CD4-positive, alpha-beta T cell (primary cell): ENCODE measurements around the gene DZIP1. TPM values are rescaled to one million over a fixed set of nuclear protein-coding genes. Genes with fewer than 3 reads are reported as not detected.
A peak's percentile ranks its signal among the peaks of the same experiment; 100 is the strongest.

Experiments
- ATAC-seq: fragments of 200-7000 bp; cut with Tn5 transposase; one replicate; pipeline ENCODE4 v1.10.0; 2022; ENCODE audit warnings: mild to moderate bottlenecking; ENCODE audit not compliant: poor library complexity
- CTCF ChIA-PET: fragments of 350-600 bp; sonication (Branson Sonifier 250); formaldehyde crosslinking; loops from one replicate; lab custom pipeline; 2021; ENCODE audit warnings: antibody characterized with exemption, inconsistent platforms; lab: Charles Lee
- POLR2A ChIA-PET: fragments of 350-600 bp; sonication (Branson Sonifier 250); formaldehyde crosslinking; loops from one replicate; lab custom pipeline; 2021; ENCODE audit warnings: antibody characterized with exemption, inconsistent platforms; lab: Charles Lee
- DNase-seq, 14 experiments: peaks; one replicate each; pipeline ENCODE4 v3.0.0-alpha.2; 2013 to 2020; ENCODE audit warnings: mixed read lengths in 2 of 14
- H3K27ac ChIP-seq, 2 donors: one replicate each; pipeline versions ENCODE4 v1.5.1 to v1.7.0; 2013; ENCODE audit warnings: low read length in 2 of 2, low read depth in 1 of 2, mild to moderate bottlenecking in 1 of 2
- H3K27me3 ChIP-seq, 2 experiments: 1 replicate in 1 of 2; 2 replicates in 1 of 2; pipeline versions ENCODE4 v1.6.1 to v1.7.0; 2013; ENCODE audit warnings: low read length in 2 of 2, control low read depth in 1 of 2, mild to moderate bottlenecking in 1 of 2, moderate library complexity in 1 of 2; ENCODE audit not compliant: insufficient read depth in 2 of 2, control insufficient read depth in 1 of 2
- H3K36me3 ChIP-seq: one replicate; pipeline ENCODE4 v1.6.1; 2013; ENCODE audit warnings: low read length, control low read depth; ENCODE audit not compliant: insufficient read depth
- H3K4me1 ChIP-seq: one replicate; pipeline ENCODE4 v1.6.1; 2013; ENCODE audit warnings: low read length, control low read depth; ENCODE audit not compliant: insufficient read depth
- H3K4me3 ChIP-seq: one replicate; pipeline ENCODE4 v1.5.1; 2013; ENCODE audit warnings: mild to moderate bottlenecking, low read length, moderate library complexity
- H3K9me3 ChIP-seq, 2 experiments: 1 replicate in 1 of 2; 2 replicates in 1 of 2; pipeline versions ENCODE4 v1.6.1 to v1.7.0; 2013; ENCODE audit warnings: low read length in 2 of 2, mild to moderate bottlenecking in 2 of 2, control low read depth in 1 of 2, moderate library complexity in 1 of 2; ENCODE audit not compliant: control insufficient read depth in 1 of 2, insufficient read depth in 1 of 2
- H3K27ac Mint-ChIP-seq: one replicate; pipeline ENCODE4 v1.8.0; 2020; ENCODE audit warnings: mixed read lengths
- H3K27me3 Mint-ChIP-seq: one replicate; pipeline ENCODE4 v1.8.0; 2021; ENCODE audit warnings: mixed read lengths
- H3K36me3 Mint-ChIP-seq: one replicate; pipeline ENCODE4 v1.8.0; 2021; ENCODE audit warnings: low read depth, mixed read lengths
- H3K4me1 Mint-ChIP-seq: one replicate; pipeline ENCODE4 v1.8.0; 2021; ENCODE audit warnings: low read depth, mixed read lengths
- H3K4me3 Mint-ChIP-seq: one replicate; pipeline ENCODE4 v1.8.0; 2020; ENCODE audit warnings: mild to moderate bottlenecking, mixed read lengths
- H3K9me3 Mint-ChIP-seq: one replicate; pipeline ENCODE4 v1.8.0; 2020; ENCODE audit warnings: mixed read lengths
- CTCF ChIP-seq: fragments of 200-600 bp; IDR thresholded peaks from one replicate; pipeline ENCODE4 v1.8.0; 2022; ENCODE audit warnings: antibody characterized with exemption, mild to moderate bottlenecking
- intact Hi-C, 2 experiments: fragments of 100-400 bp; cut with DNase I in 1 of 2; cut with micrococcal nuclease in 1 of 2; formaldehyde crosslinking; loops; one replicate each; pipeline versions ENCODE4 v1.15.1 to v1.9.0; 2023 to 2025; cut with DNase I, micrococcal nuclease
- total RNA-seq, 174 experiments: library from RNA in 2 of 174; stranded (reverse) in 2 of 174; gene quantifications; one replicate each; pipeline ENCODE4 v1.2.3 and lab custom pipeline; 2021 to 2026

DZIP1 gene
- total RNA-seq, 2 experiments from 2014 or later = not detected

- no peak overlapping the region for H3K27ac ChIP-seq
- DNase-seq (no peak), ATAC-seq (no peak)
- H3K4me3 ChIP-seq = no peak overlapping the region
- no peaks in the 10 kb centered on the region for H3K27me3 Mint-ChIP-seq
- CTCF ChIA-PET = no interaction called here
- H3K27me3 ChIP-seq = no peaks in the 10 kb centered on the region
- intact Hi-C loops = loop anchor here in 1 of 2 experiments (5.0 kb wide), 2 partner anchors 492 to 507 kb away; no protein-coding TSS in a partner anchor
- H3K4me1 Mint-ChIP-seq = peaks cover 92% of the 10 kb centered on the region
- POLR2A ChIA-PET = interaction anchor here (1.1 kb wide), 1 partner anchor 7 kb away, joined by 3 read pairs; the partner anchor contains the start of gene DNAJC3
- TF ChIP-seq CTCF = no peak
- H3K4me1 ChIP-seq = peaks cover 14% of the 10 kb centered on the region
- H3K36me3 Mint-ChIP-seq = peaks cover 53% of the 10 kb centered on the region
- H3K27ac Mint-ChIP-seq = no peak overlapping the region
- H3K9me3 Mint-ChIP-seq = peaks cover 28% of the 10 kb centered on the region
- no peak overlapping the region for H3K4me3 Mint-ChIP-seq
- H3K9me3 ChIP-seq = peaks cover 5 to 19% of the 10 kb centered on the region in 2 experiments
- H3K36me3 ChIP-seq = no peaks in the 10 kb centered on the region
Measured at GRCh38 chr13:95684418-95684817, 39.9 kb upstream of the DZIP1 start.

GRCh38 chr13:95679722-95680121 is 35.2 kb upstream of the DZIP1 start:
- ChIA-PET CTCF (no interaction called here), POLR2A (no interaction called here)
- Histone ChIP-seq H3K4me3 (no peak overlapping the region), H3K4me1 (peaks cover 18% of the 10 kb centered on the region), H3K36me3 (no peaks in the 10 kb centered on the region), H3K27ac (no peak overlapping the region), H3K27me3 (no peaks in the 10 kb centered on the region), H3K9me3 (peaks cover 0 to 3% of the 10 kb centered on the region in 2 experiments)
- Mint-ChIP-seq H3K9me3 (peaks cover 4% of the 10 kb centered on the region), H3K4me1 (peaks cover 88% of the 10 kb centered on the region), H3K27ac (no peak overlapping the region), H3K36me3 (peaks cover 38% of the 10 kb centered on the region), H3K27me3 (no peaks in the 10 kb centered on the region), H3K4me3 (peak overlapping the region; percentile 91)
- DNase-seq (no peak), ATAC-seq (no peak)
- no peak for TF ChIP-seq CTCF
- intact Hi-C loops = loop anchor here (5.0 to 10.0 kb wide), 8 partner anchors 45 to 1753 kb away; partner anchors contain the start of genes RAP2A (in 2 of the 2) and TGDS (in 1 of the 2)

GRCh38 chr13:95678967-95679366 is 34.5 kb upstream of the DZIP1 start:
- Mint-ChIP-seq H3K4me1 (peaks cover 89% of the 10 kb centered on the region), H3K36me3 (peaks cover 35% of the 10 kb centered on the region), H3K27me3 (no peaks in the 10 kb centered on the region), H3K9me3 (peaks cover 2% of the 10 kb centered on the region), H3K27ac (peak overlapping the region; percentile 89), H3K4me3 (peak overlapping the region; percentile 91)
- ChIA-PET POLR2A (no interaction called here), CTCF (no interaction called here)
- intact Hi-C loops = loop anchor here (5.0 to 10.0 kb wide), 6 partner anchors 46 to 1753 kb away; partner anchors contain the start of genes RAP2A (in 2 of the 2) and TGDS (in 1 of the 2)
- DNase-seq = peak in 2 of 14 experiments; percentile 13 to 30
- TF ChIP-seq CTCF = no peak
- H3K4me1 ChIP-seq = peaks cover 21% of the 10 kb centered on the region
- no peaks in the 10 kb centered on the region for H3K36me3 ChIP-seq
- no peak overlapping the region for H3K27ac ChIP-seq
- no peak overlapping the region for H3K4me3 ChIP-seq
- H3K27me3 ChIP-seq = no peaks in the 10 kb centered on the region
- ATAC-seq = no peak
- no peaks in the 10 kb centered on the region for H3K9me3 ChIP-seq
